Activated naive CD4-positive, alpha-beta T cell treated with anti-CD3 and anti-CD28 coated beads, Interleukin-2, amount 50 U/mL, for 24 hours (primary cell): ENCODE data around the gene HPS6.
"Not testable (repeated sequence)": the region's sequence is repeated elsewhere in the genome, so short reads cannot be mapped to it uniquely, and the experiment has no call there.

Experiments used
- H3K27ac Mint-ChIP-seq: one replicate; pipeline ENCODE4 v1.8.0; 2021; ENCODE audit warnings: mild to moderate bottlenecking, mixed read lengths
- H3K27me3 Mint-ChIP-seq: one replicate; pipeline ENCODE4 v1.8.0; 2021; ENCODE audit warnings: mixed read lengths
- H3K36me3 Mint-ChIP-seq: one replicate; pipeline ENCODE4 v1.8.0; 2021; ENCODE audit warnings: mixed read lengths
- H3K4me1 Mint-ChIP-seq: one replicate; pipeline ENCODE4 v1.8.0; 2021; ENCODE audit warnings: mixed read lengths
- H3K4me3 Mint-ChIP-seq: one replicate; pipeline ENCODE4 v1.8.0; 2021; ENCODE audit warnings: mild to moderate bottlenecking, mixed read lengths
- H3K9me3 Mint-ChIP-seq: one replicate; pipeline ENCODE4 v1.8.0; 2021; ENCODE audit warnings: mixed read lengths

Gene HPS6

GRCh38 chr10:102064868-102065560, at the start of gene HPS6:
Gene HPS6 (plus strand): TSS chr10:102065349. CDS start chr10:102065475, 126 bp downstream.
- Mint-ChIP-seq H3K4me1 (peaks cover 28% of the 10 kb centered on the region), H3K9me3 (no peaks in the 10 kb centered on the region), H3K27me3 (no peaks in the 10 kb centered on the region), H3K27ac (peak within 1 kb of the TSS; percentile 97), H3K4me3 (peak within 1 kb of the TSS; percentile 91), H3K36me3 (peaks cover 1% of the 10 kb centered on the region)

GRCh38 chr10:102016416-102016815, 48.7 kb upstream of the HPS6 start:
- peaks cover 6% of the 10 kb centered on the region for H3K36me3 Mint-ChIP-seq
- no peaks in the 10 kb centered on the region for H3K4me1 Mint-ChIP-seq
- H3K27ac Mint-ChIP-seq: no peak overlapping the region
- no peaks in the 10 kb centered on the region for H3K9me3 Mint-ChIP-seq
- no peaks in the 10 kb centered on the region for H3K27me3 Mint-ChIP-seq
- no peak overlapping the region for H3K4me3 Mint-ChIP-seq

- Mint-ChIP-seq H3K9me3 (no peaks in the 10 kb centered on the region), H3K27ac (no peak overlapping the region)
Observed at GRCh38 chr10:102017295-102017694, 47.9 kb upstream of the HPS6 start.

GRCh38 chr10:102020938-102021337, 44.2 kb upstream of the HPS6 start:
- H3K36me3 Mint-ChIP-seq: peaks cover 9% of the 10 kb centered on the region
- H3K27ac Mint-ChIP-seq: no peak overlapping the region
- no peak overlapping the region for H3K4me3 Mint-ChIP-seq
- no peaks in the 10 kb centered on the region for H3K9me3 Mint-ChIP-seq
- no peaks in the 10 kb centered on the region for H3K27me3 Mint-ChIP-seq
- no peaks in the 10 kb centered on the region for H3K4me1 Mint-ChIP-seq

More at GRCh38 chr10:102017295-102017694, 47.9 kb upstream of the HPS6 start:
- Mint-ChIP-seq H3K36me3 (peaks cover 8% of the 10 kb centered on the region), H3K4me3 (no peak overlapping the region), H3K4me1 (no peaks in the 10 kb centered on the region), H3K27me3 (no peaks in the 10 kb centered on the region)

- Mint-ChIP-seq H3K27me3 (no peaks in the 10 kb centered on the region), H3K36me3 (peaks cover 12% of the 10 kb centered on the region), H3K27ac (no peak overlapping the region), H3K4me1 (no peaks in the 10 kb centered on the region), H3K9me3 (no peaks in the 10 kb centered on the region), H3K4me3 (no peak overlapping the region)
Observed at GRCh38 chr10:102024799-102025198, 40.4 kb upstream of the HPS6 start.

- H3K27me3 Mint-ChIP-seq: no peaks in the 10 kb centered on the region
Observed at GRCh38 chr10:102027261-102027660, 37.9 kb upstream of the HPS6 start.

GRCh38 chr10:102033787-102034186, 31.4 kb upstream of the HPS6 start:
- peaks cover 8% of the 10 kb centered on the region for H3K36me3 Mint-ChIP-seq
- no peak overlapping the region for H3K4me3 Mint-ChIP-seq
- no peaks in the 10 kb centered on the region for H3K27me3 Mint-ChIP-seq
- no peak overlapping the region for H3K27ac Mint-ChIP-seq
- no peaks in the 10 kb centered on the region for H3K4me1 Mint-ChIP-seq
- no peaks in the 10 kb centered on the region for H3K9me3 Mint-ChIP-seq

More at GRCh38 chr10:102027261-102027660, 37.9 kb upstream of the HPS6 start:
- H3K27ac Mint-ChIP-seq: no peak overlapping the region
- no peaks in the 10 kb centered on the region for H3K9me3 Mint-ChIP-seq
- H3K4me1 Mint-ChIP-seq: no peaks in the 10 kb centered on the region
- H3K36me3 Mint-ChIP-seq: peaks cover 11% of the 10 kb centered on the region
- no peak overlapping the region for H3K4me3 Mint-ChIP-seq

- H3K36me3 Mint-ChIP-seq, H3K4me3 Mint-ChIP-seq, H3K4me1 Mint-ChIP-seq, H3K9me3 Mint-ChIP-seq, H3K27me3 Mint-ChIP-seq, H3K27ac Mint-ChIP-seq: not testable (repeated sequence)
Observed at GRCh38 chr10:102035807-102036206, 29.3 kb upstream of the HPS6 start.

- no peak overlapping the region for H3K4me3 Mint-ChIP-seq
- peaks cover 3% of the 10 kb centered on the region for H3K36me3 Mint-ChIP-seq
- no peaks in the 10 kb centered on the region for H3K27me3 Mint-ChIP-seq
- H3K9me3 Mint-ChIP-seq: no peaks in the 10 kb centered on the region
- no peak overlapping the region for H3K27ac Mint-ChIP-seq
- peaks cover 18% of the 10 kb centered on the region for H3K4me1 Mint-ChIP-seq
Observed at GRCh38 chr10:102038410-102038809, 26.7 kb upstream of the HPS6 start.

- Mint-ChIP-seq H3K36me3 (peaks cover 5% of the 10 kb centered on the region), H3K9me3 (no peaks in the 10 kb centered on the region), H3K27me3 (no peaks in the 10 kb centered on the region), H3K27ac (no peak overlapping the region), H3K4me1 (peaks cover 32% of the 10 kb centered on the region), H3K4me3 (no peak overlapping the region)
Observed at GRCh38 chr10:102040305-102041050, 24.7 kb upstream of the HPS6 start.

GRCh38 chr10:102045292-102045691, 19.9 kb upstream of the HPS6 start:
- peaks cover 3% of the 10 kb centered on the region for H3K36me3 Mint-ChIP-seq
- no peaks in the 10 kb centered on the region for H3K9me3 Mint-ChIP-seq
- H3K27me3 Mint-ChIP-seq: no peaks in the 10 kb centered on the region
- H3K4me3 Mint-ChIP-seq: no peak overlapping the region
- peaks cover 60% of the 10 kb centered on the region for H3K4me1 Mint-ChIP-seq
- no peak overlapping the region for H3K27ac Mint-ChIP-seq

GRCh38 chr10:102046095-102046494, 19.1 kb upstream of the HPS6 start:
- H3K9me3 Mint-ChIP-seq: no peaks in the 10 kb centered on the region
- H3K36me3 Mint-ChIP-seq: peaks cover 3% of the 10 kb centered on the region
- no peak overlapping the region for H3K4me3 Mint-ChIP-seq
- H3K27ac Mint-ChIP-seq: peak overlapping the region; percentile 12
- H3K27me3 Mint-ChIP-seq: no peaks in the 10 kb centered on the region
- peaks cover 57% of the 10 kb centered on the region for H3K4me1 Mint-ChIP-seq

- H3K27me3 Mint-ChIP-seq, H3K36me3 Mint-ChIP-seq, H3K9me3 Mint-ChIP-seq: not testable (repeated sequence)
- Mint-ChIP-seq H3K4me1 (peaks cover 44% of the 10 kb centered on the region), H3K4me3 (peak overlapping the region; percentile 97), H3K27ac (peak overlapping the region; percentile 85)
Observed at GRCh38 chr10:102054881-102055646, 10.1 kb upstream of the HPS6 start.

- H3K4me3 Mint-ChIP-seq: peak within 1 kb of the TSS; percentile 97
- H3K4me1 Mint-ChIP-seq: peaks cover 43% of the 10 kb centered on the region
- H3K9me3 Mint-ChIP-seq: no peaks in the 10 kb centered on the region
- H3K27me3 Mint-ChIP-seq: no peaks in the 10 kb centered on the region
- peaks cover 3% of the 10 kb centered on the region for H3K36me3 Mint-ChIP-seq
- H3K27ac Mint-ChIP-seq: peak within 1 kb of the TSS; percentile 91
Observed at GRCh38 chr10:102055647-102056419, 9.3 kb upstream of the HPS6 start, which contains the start of gene ARMH3. Gene ARMH3 (minus strand): TSS chr10:102056173. CDS start chr10:102040114, 16,059 bp downstream.

GRCh38 chr10:102059987-102060386, 5.2 kb upstream of the HPS6 start:
- Mint-ChIP-seq H3K36me3 (no peaks in the 10 kb centered on the region), H3K4me3 (no peak overlapping the region), H3K27me3 (no peaks in the 10 kb centered on the region), H3K4me1 (peaks cover 18% of the 10 kb centered on the region), H3K9me3 (no peaks in the 10 kb centered on the region), H3K27ac (no peak overlapping the region)
